ENCODE results near the gene SETMAR. TPM values are rescaled to one million over a fixed set of nuclear protein-coding genes. Genes with fewer than 3 reads are reported as not detected.
"Not testable (repeated sequence)": the region's sequence is repeated elsewhere in the genome, so short reads cannot be mapped to it uniquely, and the experiment has no call there.

Gene SETMAR
- polyA plus RNA-seq, 12 donors = 4.4 to 22.3 (median 18.5) TPM; not detected in 1

DNA sequence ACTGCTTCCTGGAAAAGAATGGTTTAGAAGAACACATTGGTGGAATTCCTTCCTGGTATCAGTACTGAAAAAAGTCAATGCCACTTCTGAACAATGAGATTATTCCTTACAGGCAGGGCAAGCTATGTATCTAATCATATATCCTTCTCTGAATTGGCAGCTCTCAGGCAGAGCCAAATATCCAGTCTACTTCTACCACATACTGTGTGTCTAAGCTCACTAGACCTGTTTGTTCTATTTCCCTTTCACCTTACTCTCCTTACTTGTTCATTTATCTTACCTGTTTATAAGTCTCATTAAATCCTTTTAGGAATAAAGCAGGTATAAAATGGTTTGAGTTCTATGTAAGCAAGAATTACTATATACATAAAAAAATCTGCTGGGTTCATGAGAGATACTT lies 8.3 kb downstream of the SETMAR start:
- no peak for DNase-seq

DNA sequence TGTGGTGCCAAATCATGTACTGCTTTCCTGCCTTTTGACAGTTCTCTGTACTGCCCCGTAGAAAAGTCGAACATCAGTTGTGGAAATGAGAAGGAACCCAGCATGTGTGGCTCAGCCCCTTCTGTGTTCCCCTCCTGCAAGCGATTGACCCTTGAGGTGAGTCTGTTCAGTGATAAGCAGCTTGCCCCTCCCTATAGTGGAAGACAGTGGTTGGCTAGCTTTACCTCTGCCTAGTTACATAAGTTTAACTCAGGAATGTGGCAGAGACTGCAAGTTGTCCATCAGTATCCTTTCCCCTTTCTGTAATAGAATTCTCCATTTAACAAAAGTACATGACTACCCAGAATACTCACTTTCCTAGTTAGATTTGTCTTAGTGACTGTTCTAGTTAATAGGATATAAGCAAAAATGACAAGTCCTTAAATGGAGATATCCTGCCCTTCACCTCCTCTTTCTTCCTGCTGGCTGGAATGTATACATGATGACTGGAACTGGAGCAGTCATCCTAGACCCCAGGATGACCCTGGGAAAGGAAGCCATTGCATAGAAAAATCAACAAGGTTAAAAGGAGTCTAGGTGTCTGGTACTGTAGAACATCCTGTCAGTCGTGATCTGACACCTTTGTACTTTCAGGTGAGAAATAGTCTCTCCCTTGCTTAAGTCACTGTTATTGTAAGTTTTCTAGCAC lies 10.6 kb downstream of the SETMAR start:
- no peak for DNase-seq

DNA sequence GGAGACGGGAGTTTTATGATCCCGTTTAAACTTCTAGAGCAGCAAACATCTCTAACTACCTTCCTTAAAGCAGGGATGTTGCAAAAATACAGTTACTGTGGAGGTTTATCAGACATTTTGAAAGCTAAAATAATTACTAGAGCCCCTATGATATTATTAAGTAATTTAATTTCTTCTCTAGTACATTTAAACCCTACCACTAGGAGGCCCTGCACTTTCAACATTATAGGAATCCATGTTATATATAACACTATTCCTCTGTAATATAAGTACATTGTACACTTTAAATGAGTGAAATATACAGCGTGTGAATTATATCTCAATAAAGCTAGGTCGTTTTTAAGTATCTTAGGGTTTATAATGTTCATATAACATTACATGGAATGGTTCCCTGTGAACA lies 11.5 kb downstream of the SETMAR start:
- no peak for DNase-seq

DNA sequence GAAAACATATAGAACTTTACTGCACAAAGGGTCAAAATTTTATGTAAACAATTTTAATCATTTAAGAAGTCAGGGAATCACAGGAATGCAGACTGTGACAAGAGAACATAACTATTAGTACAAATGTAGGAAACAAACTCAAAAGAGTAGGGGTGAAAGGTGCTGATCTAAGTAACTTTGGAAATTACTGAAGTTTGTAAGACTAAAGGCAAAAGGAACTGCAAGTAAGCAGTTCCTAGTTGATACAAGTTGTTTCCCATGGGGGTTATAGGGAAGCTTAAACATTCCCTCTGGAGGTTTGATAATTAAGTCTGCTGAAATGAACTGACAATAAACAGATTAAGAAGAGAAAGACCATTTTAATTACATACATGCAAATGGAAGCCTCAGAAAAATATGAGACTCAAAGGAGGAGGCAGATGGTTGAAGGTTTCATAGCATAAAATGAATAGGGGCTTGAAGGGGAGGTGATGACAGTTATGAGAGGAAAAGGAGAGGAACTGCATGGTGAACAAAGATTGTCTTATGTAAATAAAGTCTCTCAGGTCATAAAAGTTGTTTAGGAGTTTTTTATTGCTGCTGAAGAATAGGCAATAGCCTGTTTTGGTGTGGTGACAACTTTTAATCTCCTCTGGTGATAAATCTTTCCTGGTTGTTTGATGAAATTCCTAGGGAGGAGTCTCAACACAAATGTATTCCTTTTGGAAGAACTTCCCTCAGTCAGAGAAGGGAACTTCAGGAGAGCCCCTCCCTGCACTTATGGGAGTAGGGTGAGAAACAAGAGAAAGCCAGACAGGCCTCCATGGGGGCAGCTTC lies 17.1 kb downstream of the SETMAR start:
- DNase-seq = no peak

DNA sequence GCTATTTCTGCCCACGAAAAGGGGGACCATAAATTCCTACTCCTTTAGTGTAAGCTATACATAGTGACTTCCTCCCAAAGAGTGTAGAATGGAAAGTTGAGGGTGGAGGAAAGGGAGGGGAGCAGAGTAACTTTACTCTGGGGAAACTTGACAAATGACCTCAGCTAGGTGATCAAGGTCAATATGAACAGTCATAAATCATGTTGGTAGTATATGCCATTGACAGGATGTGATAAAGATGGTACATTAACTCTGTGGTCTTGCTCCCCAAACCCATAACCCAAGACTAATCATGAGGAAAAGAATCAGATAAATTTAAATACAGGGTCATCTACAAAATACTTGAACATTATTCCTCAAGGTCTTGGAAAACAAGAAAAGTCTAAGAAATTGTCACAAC lies 18.6 kb downstream of the SETMAR start:
- DNase-seq = no peak

DNA sequence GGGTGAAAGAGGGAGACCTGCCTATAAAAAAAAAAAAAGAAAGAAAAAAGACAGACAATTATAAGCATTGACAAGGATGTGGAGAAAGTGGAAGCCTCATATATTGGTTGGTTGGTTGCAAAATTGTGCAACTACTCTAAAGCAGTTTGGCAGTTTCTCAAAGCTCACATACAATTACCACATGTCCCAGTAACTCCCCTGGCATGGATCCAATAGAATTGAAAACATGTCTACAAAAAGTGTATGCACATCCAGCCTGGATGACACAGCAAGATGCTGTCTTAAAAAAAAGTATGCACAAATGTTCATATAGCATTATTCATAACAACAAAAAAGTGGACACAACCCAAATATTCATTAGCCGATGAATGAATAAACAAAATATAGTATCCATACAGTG lies 19.5 kb downstream of the SETMAR start:
- no peak for DNase-seq

DNA sequence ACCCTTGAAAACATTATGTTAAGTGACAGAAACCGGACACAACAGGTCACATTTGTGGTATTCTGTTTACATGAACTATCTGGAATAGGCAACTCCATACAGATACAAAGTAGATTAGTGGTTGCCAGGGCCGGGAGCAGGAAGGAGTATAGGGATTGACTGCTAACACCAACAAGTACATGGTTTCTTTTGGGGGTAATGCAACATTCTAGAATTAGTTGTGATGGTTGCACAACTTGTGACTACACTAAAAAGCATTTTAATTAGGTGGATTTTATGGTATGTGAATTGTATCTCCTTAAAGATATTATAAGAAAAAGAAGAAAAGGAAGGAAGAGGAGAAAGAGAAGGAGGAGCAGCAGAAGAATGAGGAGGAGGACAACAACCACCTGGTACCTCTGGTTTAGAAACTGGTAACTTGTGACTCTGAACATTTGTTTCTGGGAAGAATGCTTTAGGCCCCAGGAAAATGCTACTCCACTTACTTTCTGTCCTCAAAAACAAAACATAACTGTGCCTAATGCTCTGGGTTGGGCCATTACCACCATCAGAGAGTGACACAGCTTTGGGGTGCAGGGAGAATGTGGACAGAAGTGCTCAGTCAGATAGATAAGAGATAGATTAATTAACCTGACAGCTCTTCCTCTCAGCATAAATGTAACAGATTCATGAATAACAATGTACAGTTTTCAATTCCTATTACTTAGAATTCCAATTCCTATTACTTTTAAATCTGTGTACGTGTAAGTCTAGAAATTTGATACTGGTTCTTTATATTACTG lies 20.3 kb downstream of the SETMAR start:
- DNase-seq = no peak

DNA sequence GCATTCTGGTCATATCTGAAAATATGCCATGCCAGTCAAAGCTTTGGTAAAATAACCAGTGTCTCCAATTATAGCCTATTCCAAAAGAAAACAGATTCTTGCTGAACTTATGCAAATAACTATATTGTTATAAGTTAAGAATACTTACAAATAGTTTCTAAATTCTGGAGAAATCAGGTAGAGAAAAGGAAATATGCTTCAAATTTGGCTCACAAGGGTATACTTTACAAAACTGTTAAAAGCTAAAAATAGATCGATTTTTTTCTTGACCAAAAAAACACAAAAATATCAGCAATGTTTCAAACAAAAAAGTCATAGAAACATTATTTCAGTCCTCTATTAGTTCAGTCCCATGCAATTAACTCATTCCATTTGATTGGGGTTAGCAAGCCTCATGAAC lies 23.7 kb downstream of the SETMAR start:
- DNase-seq = no peak

DNA sequence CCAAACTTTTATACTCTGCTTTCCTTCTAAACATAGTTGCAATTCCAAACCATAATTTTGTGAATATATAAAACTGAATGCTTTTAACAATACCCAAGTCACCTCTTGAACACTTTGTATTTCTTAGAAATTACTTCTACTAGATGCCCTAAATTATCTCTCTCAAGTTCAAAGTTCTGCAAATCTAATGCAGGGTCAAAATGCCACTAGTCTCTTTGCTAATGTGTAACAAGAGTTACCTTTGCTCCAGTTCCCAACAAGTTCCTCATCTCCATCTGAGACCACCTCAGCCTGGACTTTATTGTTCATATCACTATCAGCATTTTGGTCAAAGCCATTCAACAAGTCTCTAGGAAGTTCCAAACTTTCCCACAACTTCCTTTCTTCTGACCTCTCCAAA lies 26.6 kb downstream of the SETMAR start:
- DNase-seq = not testable (repeated sequence)

DNA sequence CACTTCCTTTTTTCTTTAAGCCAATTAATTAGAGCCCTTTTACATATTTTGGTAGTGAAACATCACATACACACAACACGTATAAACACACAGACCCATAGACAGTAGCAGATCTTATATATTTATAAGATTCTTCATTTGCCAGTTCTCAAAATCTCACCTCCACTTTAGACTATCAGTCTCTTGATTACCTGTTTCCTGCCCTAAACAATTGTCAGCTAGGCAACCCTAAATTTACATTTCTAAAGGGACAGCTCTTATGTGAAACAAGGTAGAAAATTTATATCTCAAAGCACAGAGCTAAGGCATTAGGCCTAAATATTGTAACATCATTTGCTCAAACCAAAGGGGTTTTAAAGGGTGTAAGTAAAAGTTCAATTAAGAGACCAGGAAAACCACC lies 28.9 kb downstream of the SETMAR start:
- no peak for DNase-seq

DNA sequence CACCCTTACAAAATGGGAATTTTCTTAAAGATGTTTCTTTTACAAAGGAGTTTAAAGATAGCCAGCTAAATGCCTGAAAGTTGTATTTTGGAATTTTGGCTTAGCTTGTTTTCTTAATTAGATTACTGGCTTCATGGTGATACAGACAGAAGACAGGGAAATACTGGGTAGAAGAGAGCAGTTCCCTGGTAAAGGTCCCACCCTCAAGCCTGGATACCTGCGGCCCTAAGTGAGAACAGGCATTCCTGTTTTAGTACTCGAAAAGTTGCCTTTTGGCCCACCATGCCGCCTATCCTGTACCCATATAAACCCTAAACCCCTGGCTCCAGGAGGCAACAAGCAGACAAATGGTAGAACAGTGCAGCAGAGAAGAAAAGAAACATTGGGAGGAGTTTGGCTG lies 29.4 kb downstream of the SETMAR start:
- no peak for DNase-seq

DNA sequence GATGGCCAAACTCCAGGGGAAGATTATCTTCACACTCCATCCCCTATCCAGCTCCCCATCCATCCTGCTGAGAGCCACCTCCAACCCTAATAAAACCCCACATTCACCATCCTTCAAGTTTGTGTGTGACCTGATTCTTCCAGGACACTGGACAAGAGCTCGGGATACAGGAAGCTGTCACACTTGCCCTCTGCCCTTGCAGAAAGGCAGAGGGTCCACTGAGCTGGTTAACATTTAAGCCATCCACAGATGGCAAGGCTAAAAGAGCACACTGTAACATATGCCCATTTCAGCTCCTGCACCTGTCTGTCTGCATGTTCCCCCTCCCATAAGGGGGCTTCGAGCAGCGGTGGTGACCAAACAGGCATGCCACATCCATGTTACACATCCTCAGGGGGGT lies 29.8 kb downstream of the SETMAR start:
- DNase-seq = no peak

DNA sequence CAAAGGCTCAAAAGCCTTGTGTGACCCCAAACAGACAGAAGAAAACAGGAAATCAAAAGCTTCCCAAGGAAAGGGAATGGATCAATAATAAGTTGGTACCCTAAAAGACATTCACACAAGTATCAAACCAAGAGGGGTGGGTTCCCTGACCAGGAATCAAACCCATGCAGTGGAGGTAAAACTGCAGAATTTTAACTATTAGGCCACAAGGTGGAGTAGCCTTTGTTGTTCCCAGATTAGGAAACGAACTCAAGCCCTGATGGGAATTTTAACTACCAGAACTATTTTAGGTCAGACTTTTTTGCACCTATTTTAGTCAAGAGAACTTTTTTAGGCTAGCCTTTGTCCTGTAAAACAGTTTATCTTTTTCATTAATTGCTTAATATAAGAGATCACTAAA lies 31.4 kb downstream of the SETMAR start:
- DNase-seq = no peak

DNA sequence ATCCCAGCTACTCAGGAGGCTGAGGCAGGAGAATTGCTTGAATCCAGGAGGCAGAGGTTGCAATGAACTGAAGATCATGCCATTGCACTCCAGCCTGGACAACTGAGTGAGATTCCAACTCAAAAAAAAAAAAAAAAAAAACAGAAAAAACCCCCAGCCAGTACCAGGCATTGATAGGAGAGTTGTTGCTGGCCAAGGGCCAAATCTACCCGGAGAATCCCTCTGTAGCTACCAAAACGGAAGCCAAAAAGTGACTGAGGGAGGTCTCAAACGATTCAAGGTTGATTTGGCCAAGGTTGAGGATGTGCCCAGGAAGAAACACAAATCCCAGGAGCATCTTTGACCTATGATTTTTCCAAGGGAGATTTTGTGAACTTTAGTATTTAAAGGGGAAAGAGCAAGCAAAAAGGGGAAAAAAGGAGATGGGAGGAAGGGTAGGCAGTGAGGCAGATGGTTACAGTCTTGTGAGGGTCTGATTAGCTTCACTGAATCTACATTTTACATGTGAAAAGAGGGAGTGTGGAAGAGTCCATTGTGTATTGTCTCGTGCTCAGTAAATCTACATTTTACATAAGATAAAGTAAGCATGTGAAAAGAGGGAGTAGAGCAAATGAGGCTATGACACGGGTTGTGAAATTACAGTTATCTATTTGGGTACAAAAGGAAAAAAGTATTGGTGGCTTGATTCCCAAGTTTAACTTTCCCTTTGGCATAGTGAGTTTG lies 32.8 kb downstream of the SETMAR start:
- DNase-seq = no peak

DNA sequence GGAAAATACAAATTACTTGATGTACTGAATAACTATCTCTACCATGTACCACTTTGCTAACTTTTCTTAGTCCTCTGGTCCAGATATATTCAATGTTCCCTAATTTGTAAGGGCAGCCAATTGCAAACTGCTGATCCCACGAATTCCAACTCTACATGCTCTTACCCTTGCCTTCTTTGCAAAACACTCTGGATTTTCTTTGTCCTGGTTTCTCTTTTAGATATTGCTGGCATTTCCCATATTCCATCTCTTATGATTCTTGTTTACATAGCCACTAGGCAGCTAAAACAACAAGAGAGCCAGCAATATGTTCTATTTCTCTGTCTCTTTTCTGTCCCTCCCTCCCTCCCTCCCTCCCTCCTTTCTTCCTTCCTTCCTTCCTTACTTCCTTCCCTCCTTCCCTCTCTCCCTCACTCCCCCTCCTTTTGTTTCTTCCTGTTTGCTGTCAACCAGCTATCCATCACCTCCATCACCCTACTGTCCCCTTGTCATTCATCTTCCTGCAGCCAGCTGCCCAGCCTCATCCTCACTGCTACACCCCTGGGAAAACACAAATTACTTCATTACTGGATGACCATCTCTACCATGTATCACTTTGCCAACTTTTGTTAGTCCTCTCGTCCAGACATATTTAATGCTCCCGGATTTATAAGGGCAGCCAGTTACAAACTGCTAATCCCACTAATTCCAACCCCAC lies 33.8 kb downstream of the SETMAR start:
- no peak for DNase-seq

DNA sequence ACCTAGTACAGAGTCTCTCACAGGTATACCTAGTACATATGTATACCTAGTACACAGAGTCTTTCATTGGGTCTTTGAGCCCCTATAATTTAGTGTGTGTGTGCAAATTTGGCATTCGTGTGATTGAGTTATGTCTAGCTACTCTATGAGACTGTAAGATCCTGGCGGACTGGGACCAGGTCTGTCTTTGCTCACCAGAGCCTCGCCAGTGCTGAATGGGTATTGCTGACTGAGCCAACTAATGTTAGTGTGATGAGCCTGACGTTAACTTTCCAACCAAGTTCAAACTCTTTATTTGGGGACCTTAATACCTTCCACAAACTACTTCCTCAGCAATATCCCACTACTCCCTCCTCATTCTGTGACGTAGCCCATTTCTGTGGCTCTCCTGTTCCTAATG lies 35.6 kb downstream of the SETMAR start:
- no peak for DNase-seq

DNA sequence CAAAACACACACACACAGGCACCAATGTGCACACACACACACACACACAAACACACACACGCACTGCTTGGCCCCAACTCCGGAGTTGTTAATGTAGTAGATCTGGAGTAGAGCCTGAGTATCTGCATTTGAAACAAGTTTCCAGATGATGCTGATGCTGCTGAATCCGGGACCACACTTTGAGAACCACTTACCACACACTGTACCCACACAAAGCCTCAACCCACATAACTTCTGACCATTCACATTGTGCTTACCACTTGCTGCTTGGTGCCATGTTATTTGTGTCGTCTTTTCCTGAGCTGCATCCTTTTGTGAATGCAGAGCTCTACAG lies 36.9 kb downstream of the SETMAR start:
- DNase-seq = no peak

DNA sequence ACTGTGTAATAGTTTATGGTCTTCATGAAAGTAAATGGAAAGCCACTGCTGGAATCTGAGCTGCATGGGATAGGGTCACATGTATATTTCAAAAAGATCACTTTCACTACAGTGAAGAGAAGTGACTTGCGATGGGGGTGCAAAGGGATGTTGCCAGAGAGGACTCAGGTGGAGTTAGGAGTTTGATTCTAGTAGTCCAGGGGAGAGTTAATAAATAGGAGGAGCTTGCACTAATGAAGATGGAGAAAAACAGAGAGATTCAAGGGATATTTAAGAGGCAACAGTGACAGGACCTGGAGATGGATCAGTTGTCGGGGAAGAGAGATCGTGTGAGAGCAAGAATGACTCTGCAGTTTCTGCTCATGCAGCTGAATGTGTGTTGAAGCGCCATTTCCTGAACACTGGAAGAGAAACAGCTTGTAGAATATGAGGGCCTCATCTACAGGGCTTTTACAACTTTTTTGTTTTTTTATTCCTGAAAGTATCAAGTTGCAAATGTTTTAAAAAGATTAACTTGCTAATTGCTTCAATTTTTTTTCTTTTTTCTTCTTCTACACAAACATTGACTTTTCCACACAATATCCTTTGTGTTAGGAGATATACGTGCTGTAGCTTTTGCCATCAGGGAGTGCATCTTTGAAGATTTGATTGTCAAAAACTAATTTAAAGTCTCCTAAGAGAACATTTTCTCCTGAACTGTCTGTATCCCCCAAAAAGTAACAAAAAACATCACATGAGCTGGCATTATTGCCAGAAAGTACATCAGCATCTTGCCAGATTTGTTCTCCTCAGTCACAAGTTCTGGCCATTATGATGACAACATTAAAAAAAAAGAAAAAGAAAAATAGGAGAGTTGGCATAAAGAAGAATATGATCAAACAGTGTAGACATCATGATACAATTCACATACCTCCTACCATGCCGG lies 37.5 kb downstream of the SETMAR start:
- DNase-seq = no peak

DNA sequence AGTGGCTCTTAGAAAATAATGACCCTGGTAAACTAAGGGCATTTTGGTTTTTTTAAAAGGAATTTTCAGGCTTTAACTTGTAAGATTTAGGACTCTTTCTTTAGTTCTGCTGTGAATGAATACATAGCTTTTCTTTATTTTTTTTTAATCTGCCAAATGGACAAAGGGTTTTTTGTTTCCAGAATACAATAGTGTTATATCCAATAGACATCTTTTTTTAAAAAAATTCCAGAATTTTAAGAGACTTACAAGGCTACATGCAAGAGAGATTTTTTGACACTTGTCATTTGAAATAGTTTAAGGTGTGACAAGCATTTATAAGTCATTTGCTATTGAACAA lies 38.1 kb downstream of the SETMAR start:
- no peak for DNase-seq

DNA sequence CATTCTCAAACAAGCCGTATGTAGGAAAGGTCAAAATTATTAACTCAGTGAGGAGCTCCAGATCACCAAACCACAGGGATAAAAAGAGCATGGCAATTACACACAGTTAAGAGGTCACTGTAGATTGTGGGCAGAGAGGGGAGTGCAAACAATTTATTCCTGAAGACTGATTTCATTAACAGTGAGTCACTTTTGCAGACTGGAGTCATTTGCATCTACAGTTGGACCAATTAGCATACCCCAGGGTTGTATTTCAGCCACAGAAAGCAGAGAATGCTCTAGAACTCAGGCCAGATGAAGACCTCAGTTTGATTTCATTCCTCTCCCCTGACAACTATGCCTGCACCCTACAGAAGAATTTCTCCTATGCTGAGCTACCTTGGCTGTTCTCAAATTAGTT lies 40.1 kb downstream of the SETMAR start:
- no peak for DNase-seq

DNA sequence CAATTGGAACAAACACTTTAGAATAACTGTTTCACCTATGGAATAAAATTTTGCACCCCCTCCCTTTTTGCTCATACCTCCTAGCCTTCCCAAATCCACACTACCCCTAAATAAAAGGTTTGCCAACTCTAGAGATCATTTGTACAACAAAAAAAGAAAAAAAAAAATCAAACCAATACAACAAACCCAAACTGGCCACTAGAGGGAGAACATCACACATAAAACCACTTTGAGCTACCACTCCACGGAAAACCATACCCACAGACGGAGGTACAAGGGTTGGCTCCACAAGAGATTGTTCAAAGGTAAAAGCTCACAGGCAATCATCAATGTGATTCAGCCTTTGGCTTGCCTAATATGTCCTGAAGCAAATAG lies 47.6 kb downstream of the SETMAR start:
- peak; percentile 65 for DNase-seq

Data from muscle of arm (tissue), 12 donors.